Measurements from ENCODE around the gene IGSF23.

Gene IGSF23

GRCh38 chr19:44577566-44577874, 35.8 kb upstream of the IGSF23 start:
- Histone ChIP-seq H3K79me1 (ENCODE audit: low read length) (no peaks in the 10 kb centered on the region), H3K9ac (ENCODE audit: low read length) (no peak overlapping the region), H4K12ac (ENCODE audit: low read depth, low read length) (no peak overlapping the region), H3K4me3 (ENCODE audit: low read depth, low read length) (no peak overlapping the region), H2BK12ac (ENCODE audit: low read length) (no peak overlapping the region), H3K18ac (ENCODE audit: low read length) (no peak overlapping the region), H3K9me3 (ENCODE audit: insufficient read depth, low read depth, low read length) (peaks cover 2% of the 10 kb centered on the region), H3K4ac (ENCODE audit: low read depth, low read length) (no peak overlapping the region), H2AK5ac (ENCODE audit: low read length) (no peak overlapping the region), H3K36me3 (ENCODE audit: control insufficient read depth in 1 of 2, insufficient read depth in 2 of 2, low read length in 2 of 2) (no peaks in the 10 kb centered on the region), H4K8ac (ENCODE audit: low read depth, low read length) (no peak overlapping the region), H3K4me1 (ENCODE audit: control insufficient read depth in 1 of 2, insufficient read depth in 2 of 2, low read length in 2 of 2) (no peaks in the 10 kb centered on the region), H4K91ac (ENCODE audit: low read depth, low read length) (no peak overlapping the region), H2BK5ac (ENCODE audit: low read depth, low read length, poor library complexity) (no peak overlapping the region), H2BK120ac (ENCODE audit: insufficient read depth, low read length, poor library complexity) (no peak overlapping the region), H2AFZ (ENCODE audit: insufficient read depth, low read length, poor library complexity) (no peak overlapping the region), H3K27me3 (ENCODE audit: insufficient read depth, low read length) (no peaks in the 10 kb centered on the region), H3K27ac (ENCODE audit: low read depth, low read length) (no peak overlapping the region), H3K79me2 (ENCODE audit: control insufficient read depth, insufficient read depth, low read length, poor library complexity) (no peaks in the 10 kb centered on the region), H3K4me2 (ENCODE audit: low read length) (no peak overlapping the region), H3K14ac (ENCODE audit: low read length) (no peak overlapping the region), H3K23ac (ENCODE audit: low read length) (no peak overlapping the region)
- WGBS (ENCODE audit: extremely low coverage, insufficient coverage, insufficient read length) = no CpG with 5 or more reads among the region's 1 CpG
- DNase-seq = no peak

- Histone ChIP-seq H2BK12ac (ENCODE audit: low read length) (no peak overlapping the region), H3K79me1 (ENCODE audit: low read length) (no peaks in the 10 kb centered on the region), H2AK5ac (ENCODE audit: low read length) (no peak overlapping the region), H2BK120ac (ENCODE audit: insufficient read depth, low read length, poor library complexity) (no peak overlapping the region), H3K4me3 (ENCODE audit: low read depth, low read length) (no peak overlapping the region), H4K8ac (ENCODE audit: low read depth, low read length) (no peak overlapping the region), H4K91ac (ENCODE audit: low read depth, low read length) (no peak overlapping the region), H2AFZ (ENCODE audit: insufficient read depth, low read length, poor library complexity) (no peak overlapping the region), H3K79me2 (ENCODE audit: control insufficient read depth, insufficient read depth, low read length, poor library complexity) (no peaks in the 10 kb centered on the region), H3K36me3 (ENCODE audit: control insufficient read depth in 1 of 2, insufficient read depth in 2 of 2, low read length in 2 of 2) (no peaks in the 10 kb centered on the region), H3K27ac (ENCODE audit: low read depth, low read length) (no peak overlapping the region), H4K12ac (ENCODE audit: low read depth, low read length) (no peak overlapping the region), H3K4ac (ENCODE audit: low read depth, low read length) (no peak overlapping the region), H3K9ac (ENCODE audit: low read length) (no peak overlapping the region), H3K9me3 (ENCODE audit: insufficient read depth, low read depth, low read length) (peaks cover 2% of the 10 kb centered on the region), H3K14ac (ENCODE audit: low read length) (no peak overlapping the region), H2BK5ac (ENCODE audit: low read depth, low read length, poor library complexity) (no peak overlapping the region), H3K4me2 (ENCODE audit: low read length) (no peak overlapping the region), H3K4me1 (ENCODE audit: control insufficient read depth in 1 of 2, insufficient read depth in 2 of 2, low read length in 2 of 2) (no peaks in the 10 kb centered on the region), H3K27me3 (ENCODE audit: insufficient read depth, low read length) (no peaks in the 10 kb centered on the region), H3K18ac (ENCODE audit: low read length) (no peak overlapping the region), H3K23ac (ENCODE audit: low read length) (no peak overlapping the region)
- no peak for DNase-seq
- no CpG with 5 or more reads among the region's 5 CpGs for WGBS (ENCODE audit: extremely low coverage, insufficient coverage, insufficient read length)
Measured at GRCh38 chr19:44579663-44580365, 33.5 kb upstream of the IGSF23 start.

GRCh38 chr19:44580366-44580895, 32.9 kb upstream of the IGSF23 start:
- Histone ChIP-seq H3K4me2 (ENCODE audit: low read length) (no peak overlapping the region), H4K91ac (ENCODE audit: low read depth, low read length) (no peak overlapping the region), H3K27me3 (ENCODE audit: insufficient read depth, low read length) (no peaks in the 10 kb centered on the region), H3K14ac (ENCODE audit: low read length) (no peak overlapping the region), H4K8ac (ENCODE audit: low read depth, low read length) (no peak overlapping the region), H3K18ac (ENCODE audit: low read length) (no peak overlapping the region), H3K27ac (ENCODE audit: low read depth, low read length) (no peak overlapping the region), H3K36me3 (ENCODE audit: control insufficient read depth in 1 of 2, insufficient read depth in 2 of 2, low read length in 2 of 2) (no peaks in the 10 kb centered on the region), H2BK120ac (ENCODE audit: insufficient read depth, low read length, poor library complexity) (no peak overlapping the region), H3K4me1 (ENCODE audit: control insufficient read depth in 1 of 2, insufficient read depth in 2 of 2, low read length in 2 of 2) (no peaks in the 10 kb centered on the region), H3K9ac (ENCODE audit: low read length) (no peak overlapping the region), H3K79me1 (ENCODE audit: low read length) (no peaks in the 10 kb centered on the region), H2AFZ (ENCODE audit: insufficient read depth, low read length, poor library complexity) (no peak overlapping the region), H4K12ac (ENCODE audit: low read depth, low read length) (no peak overlapping the region), H2BK5ac (ENCODE audit: low read depth, low read length, poor library complexity) (no peak overlapping the region), H2AK5ac (ENCODE audit: low read length) (no peak overlapping the region), H2BK12ac (ENCODE audit: low read length) (no peak overlapping the region), H3K4ac (ENCODE audit: low read depth, low read length) (no peak overlapping the region), H3K23ac (ENCODE audit: low read length) (no peak overlapping the region), H3K9me3 (ENCODE audit: insufficient read depth, low read depth, low read length) (peaks cover 3% of the 10 kb centered on the region), H3K79me2 (ENCODE audit: control insufficient read depth, insufficient read depth, low read length, poor library complexity) (no peaks in the 10 kb centered on the region), H3K4me3 (ENCODE audit: low read depth, low read length) (no peak overlapping the region)
- WGBS (ENCODE audit: extremely low coverage, insufficient coverage, insufficient read length) = no CpG with 5 or more reads among the region's 11 CpGs
- DNase-seq = no peak

- Histone ChIP-seq H3K36me3 (ENCODE audit: control insufficient read depth in 1 of 2, insufficient read depth in 2 of 2, low read length in 2 of 2) (no peaks in the 10 kb centered on the region), H3K9ac (ENCODE audit: low read length) (no peak overlapping the region)
- no CpG with 5 or more reads among the region's 2 CpGs for WGBS (ENCODE audit: extremely low coverage, insufficient coverage, insufficient read length)
Measured at GRCh38 chr19:44581288-44581687, 32.1 kb upstream of the IGSF23 start.

More at GRCh38 chr19:44581288-44581687, 32.1 kb upstream of the IGSF23 start:
- H2AFZ ChIP-seq (ENCODE audit: insufficient read depth, low read length, poor library complexity) = no peak overlapping the region
- no peak overlapping the region for H3K4ac ChIP-seq (ENCODE audit: low read depth, low read length)
- no peak overlapping the region for H3K23ac ChIP-seq (ENCODE audit: low read length)
- no peak overlapping the region for H3K4me3 ChIP-seq (ENCODE audit: low read depth, low read length)
- no peaks in the 10 kb centered on the region for H3K27me3 ChIP-seq (ENCODE audit: insufficient read depth, low read length)
- H3K4me2 ChIP-seq (ENCODE audit: low read length) = no peak overlapping the region
- H4K12ac ChIP-seq (ENCODE audit: low read depth, low read length) = no peak overlapping the region
- no peaks in the 10 kb centered on the region for H3K79me1 ChIP-seq (ENCODE audit: low read length)
- DNase-seq = no peak
- H2BK12ac ChIP-seq (ENCODE audit: low read length) = no peak overlapping the region
- H3K4me1 ChIP-seq (ENCODE audit: control insufficient read depth in 1 of 2, insufficient read depth in 2 of 2, low read length in 2 of 2) = no peaks in the 10 kb centered on the region
- H2BK120ac ChIP-seq (ENCODE audit: insufficient read depth, low read length, poor library complexity) = no peak overlapping the region
- no peak overlapping the region for H3K14ac ChIP-seq (ENCODE audit: low read length)
- no peak overlapping the region for H2BK5ac ChIP-seq (ENCODE audit: low read depth, low read length, poor library complexity)
- H3K79me2 ChIP-seq (ENCODE audit: control insufficient read depth, insufficient read depth, low read length, poor library complexity) = no peaks in the 10 kb centered on the region
- H3K18ac ChIP-seq (ENCODE audit: low read length) = no peak overlapping the region
- H3K9me3 ChIP-seq (ENCODE audit: insufficient read depth, low read depth, low read length) = peaks cover 3% of the 10 kb centered on the region
- H3K27ac ChIP-seq (ENCODE audit: low read depth, low read length) = no peak overlapping the region
- no peak overlapping the region for H4K8ac ChIP-seq (ENCODE audit: low read depth, low read length)
- no peak overlapping the region for H2AK5ac ChIP-seq (ENCODE audit: low read length)
- H4K91ac ChIP-seq (ENCODE audit: low read depth, low read length) = no peak overlapping the region
